ENCODE results near the gene PFN3.

GRCh38 chr5:177409043-177409801 lies 8.8 kb upstream of the PFN3 start, which contains the start of gene F12:
- TF ChIP-seq CTCF (IDR thresholded peaks at IDR 0.05), result no peak
- no peak for TF ChIP-seq POLR2AphosphoS5 (IDR thresholded peaks at IDR 0.05)

Measured in stomach (tissue), 4 donors.